GM13977 (cell line): ENCODE results near the gene PRKCZ.

Experiments
- DNase-seq: peaks from one replicate; pipeline ENCODE4 v3.0.0; 2012; ENCODE audit warnings: low spot score
- in situ Hi-C: fragments of 300-500 bp; cut with MboI; formaldehyde crosslinking; loops from one replicate; pipeline ENCODE4 v1.12.0; 2022; ENCODE audit warnings: low sequenced_read_pairs, low pct_unique_long_range_greater_than_20kb, mixed read lengths, inconsistent platforms; ENCODE audit not compliant: unreplicated experiment
- TF ChIP-seq, protein P1 (sequence below): IDR thresholded peaks from 2 replicates; pipeline ENCODE4 v1.5.1; 2012; ENCODE audit warnings: mild to moderate bottlenecking, control low read depth; ENCODE audit not compliant: insufficient read depth; ENCODE audit errors: extremely low read depth, missing control alignments

PRKCZ gene

DNA sequence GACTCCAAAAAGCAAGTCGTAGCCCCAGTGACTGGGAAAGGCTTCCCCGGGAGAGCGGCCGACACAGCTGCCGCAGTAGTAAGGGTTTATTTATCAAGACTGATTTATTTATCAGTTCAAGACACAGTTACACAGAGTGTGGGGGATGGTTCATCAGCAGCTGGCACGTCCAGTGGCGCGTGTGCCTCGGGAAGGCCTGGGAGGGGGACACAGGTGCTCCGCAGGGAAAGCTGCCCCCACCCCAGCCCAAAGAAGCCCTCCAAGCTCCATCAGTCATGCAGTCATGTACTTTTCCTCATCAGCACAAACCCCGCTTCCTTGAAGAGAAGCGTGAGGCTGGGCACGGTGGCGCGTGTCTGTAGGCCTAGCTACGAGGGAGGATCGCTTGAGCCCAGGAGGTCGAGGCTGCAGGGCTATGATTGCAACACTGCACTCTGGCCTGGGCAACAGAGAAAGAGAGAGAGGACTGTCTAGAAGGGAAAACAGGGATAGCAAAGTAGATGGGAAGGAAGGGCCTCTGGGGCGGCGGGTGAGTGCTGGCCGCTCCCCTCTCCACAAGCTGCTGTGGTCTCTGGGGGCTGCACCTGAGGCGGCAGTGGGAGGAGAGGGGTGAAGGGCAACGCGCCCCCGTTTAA, 53.2 kb downstream of the PRKCZ start:
- TF ChIP-seq, protein P1, sequence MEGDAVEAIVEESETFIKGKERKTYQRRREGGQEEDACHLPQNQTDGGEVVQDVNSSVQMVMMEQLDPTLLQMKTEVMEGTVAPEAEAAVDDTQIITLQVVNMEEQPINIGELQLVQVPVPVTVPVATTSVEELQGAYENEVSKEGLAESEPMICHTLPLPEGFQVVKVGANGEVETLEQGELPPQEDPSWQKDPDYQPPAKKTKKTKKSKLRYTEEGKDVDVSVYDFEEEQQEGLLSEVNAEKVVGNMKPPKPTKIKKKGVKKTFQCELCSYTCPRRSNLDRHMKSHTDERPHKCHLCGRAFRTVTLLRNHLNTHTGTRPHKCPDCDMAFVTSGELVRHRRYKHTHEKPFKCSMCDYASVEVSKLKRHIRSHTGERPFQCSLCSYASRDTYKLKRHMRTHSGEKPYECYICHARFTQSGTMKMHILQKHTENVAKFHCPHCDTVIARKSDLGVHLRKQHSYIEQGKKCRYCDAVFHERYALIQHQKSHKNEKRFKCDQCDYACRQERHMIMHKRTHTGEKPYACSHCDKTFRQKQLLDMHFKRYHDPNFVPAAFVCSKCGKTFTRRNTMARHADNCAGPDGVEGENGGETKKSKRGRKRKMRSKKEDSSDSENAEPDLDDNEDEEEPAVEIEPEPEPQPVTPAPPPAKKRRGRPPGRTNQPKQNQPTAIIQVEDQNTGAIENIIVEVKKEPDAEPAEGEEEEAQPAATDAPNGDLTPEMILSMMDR, result no peak
- in situ Hi-C loops, result no loop called here
- DNase-seq, result no peak

DNA sequence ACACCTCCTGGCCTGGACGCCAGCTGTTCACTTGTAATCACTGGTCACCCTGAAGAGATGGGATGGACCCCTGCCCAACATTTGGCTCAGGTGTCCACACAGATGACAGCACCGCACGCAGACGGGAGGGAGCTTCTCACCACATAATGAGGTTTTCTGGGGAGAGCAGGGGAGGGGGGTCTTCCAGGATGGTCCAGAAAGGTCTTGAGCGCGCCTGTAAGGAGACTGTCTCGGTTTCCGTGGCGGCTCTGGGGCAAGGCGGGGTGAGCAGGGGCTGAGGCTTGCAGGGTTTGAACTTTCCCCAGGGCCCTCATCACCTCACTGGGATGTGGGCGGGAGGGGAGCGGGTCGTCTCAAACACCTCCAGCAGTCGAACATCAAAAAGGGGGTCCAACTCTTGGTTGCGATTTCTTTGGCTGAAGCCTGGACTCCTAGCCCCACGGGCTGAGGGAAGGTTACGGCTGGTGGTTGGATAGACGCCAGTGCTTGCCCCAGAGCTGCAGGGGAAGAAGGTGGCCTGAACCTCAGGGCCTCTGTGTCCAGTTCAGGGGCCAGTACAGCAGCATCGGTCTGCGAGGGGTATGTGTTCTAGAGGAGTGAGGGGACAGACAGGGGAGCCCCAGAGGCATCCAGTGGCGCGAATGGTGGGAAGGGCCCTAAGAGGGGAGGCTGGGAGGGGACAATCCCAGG, 53.8 kb downstream of the PRKCZ start:
- TF ChIP-seq, protein P1, result no peak
- DNase-seq, result no peak
- in situ Hi-C loops, result no loop called here

DNA sequence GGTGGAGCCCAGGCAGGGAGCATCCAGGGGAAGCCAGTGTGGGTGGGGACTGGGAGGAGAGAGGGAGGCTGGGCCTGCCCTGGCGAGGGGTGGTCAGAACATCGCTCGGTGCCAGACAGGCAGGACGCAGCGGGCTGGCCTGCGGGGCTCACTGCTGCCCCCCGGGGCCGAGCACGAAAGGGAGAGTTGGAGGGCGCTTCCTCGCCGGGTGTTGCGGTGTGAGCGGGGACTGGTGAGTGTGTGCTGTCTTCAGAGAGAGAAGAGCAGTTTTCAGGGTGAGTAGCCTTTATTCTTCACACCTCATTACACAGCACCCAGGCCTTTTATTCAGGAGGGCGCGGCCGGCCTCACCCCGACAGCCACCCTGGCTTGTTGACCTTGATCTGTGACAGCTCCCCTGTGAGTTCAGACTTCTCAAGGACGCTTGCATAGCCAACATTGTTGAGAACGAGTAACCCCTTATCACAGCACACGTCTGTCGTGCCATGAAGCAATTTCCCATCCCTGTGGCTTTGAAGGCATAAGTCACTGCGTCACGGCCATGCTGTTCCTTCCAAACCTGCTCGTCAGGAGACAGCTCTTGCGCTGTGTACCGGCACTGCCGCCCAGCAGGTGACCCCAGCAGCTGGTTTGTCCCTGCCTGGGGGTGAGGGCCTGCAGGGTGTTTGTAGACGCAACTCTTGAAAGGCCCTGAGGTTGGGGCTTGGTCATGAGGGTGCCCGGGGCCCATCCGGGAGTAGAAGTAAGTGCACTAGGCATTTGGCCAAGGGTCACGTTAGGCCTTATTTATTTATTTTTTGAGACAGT, 54.6 kb downstream of the PRKCZ start:
- in situ Hi-C loops, result no loop called here
- TF ChIP-seq, protein P1, result no peak
- no peak for DNase-seq

DNA sequence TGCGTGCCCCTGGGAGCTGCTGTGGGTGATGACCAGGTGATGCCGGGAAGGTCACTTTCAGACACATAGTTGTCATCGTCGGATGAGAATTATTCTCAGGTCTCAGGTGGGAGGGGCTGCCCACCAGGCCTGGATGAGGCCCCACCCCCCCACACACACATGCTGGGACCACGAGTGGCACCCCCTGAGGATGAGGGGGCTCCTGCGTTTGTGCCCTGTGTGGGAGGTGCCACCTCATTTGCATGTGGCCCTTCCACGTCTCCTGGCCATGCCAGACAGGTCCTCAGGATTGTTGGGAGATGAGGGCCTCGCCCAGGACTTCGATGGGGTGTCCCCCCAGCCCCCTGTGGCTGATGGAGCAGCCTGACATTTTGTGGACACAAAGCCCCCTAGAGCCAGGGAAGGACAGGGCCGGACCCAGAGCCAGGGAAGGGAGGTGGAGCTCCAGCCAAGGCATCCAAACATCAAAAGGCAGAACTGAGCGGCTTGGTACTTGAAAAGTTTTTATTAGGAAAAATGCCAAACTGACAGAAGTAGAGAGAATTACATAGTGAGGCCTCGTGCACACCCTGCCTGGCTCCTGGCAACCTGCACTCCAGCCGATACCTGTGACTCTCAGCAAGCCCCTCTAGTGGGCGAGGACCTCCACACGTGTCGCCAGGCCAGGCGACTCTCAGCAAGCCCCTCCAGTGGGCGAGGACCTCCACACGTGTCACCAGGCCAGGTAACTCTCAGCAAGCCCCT, 55.7 kb downstream of the PRKCZ start:
- no peak for DNase-seq
- in situ Hi-C loops, result no loop called here
- TF ChIP-seq, protein P1, result no peak

DNA sequence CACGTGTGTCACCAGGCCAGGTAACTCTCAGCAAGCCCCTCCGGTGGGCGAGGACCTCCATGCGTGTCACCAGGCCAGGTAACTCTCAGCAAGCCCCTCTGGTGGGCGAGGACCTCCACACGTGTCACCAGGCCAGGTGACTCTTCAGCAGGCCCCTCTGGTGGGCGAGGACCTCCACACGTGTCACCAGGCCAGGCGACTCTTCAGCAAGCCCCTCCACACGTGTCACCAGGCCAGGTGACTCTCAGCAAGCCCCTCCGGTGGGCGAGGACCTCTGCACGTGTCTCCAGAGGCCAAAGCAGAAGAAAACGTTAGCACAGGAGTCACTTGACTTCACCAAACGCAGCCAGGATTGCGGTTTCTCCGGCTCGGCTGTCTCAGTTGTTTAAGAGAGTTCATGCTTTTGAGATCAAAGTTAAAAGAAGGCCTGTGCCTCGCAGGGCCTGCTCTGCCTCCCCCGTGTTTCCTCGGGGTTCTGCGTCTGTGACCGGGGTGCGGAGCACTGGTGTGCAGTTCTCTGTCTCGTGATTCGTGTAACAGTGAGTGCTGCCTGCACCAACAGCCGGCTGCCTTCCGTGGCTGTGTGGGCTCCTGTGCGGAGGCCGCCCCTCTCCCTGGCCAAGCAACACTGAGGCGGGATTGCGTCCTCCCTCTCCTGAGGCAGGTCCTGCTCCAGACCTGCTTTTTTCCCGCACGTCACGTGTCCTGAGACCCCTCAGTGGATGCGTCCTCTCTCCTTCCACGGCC, 56.6 kb downstream of the PRKCZ start:
- DNase-seq, result no peak
- in situ Hi-C loops, result no loop called here
- TF ChIP-seq, protein P1, result no peak
